Endothelial cell of umbilical vein (primary cell): ENCODE data around the gene DMPK. TPM values are rescaled to one million over a fixed set of nuclear protein-coding genes. Genes with fewer than 3 reads are reported as not detected.

Source experiments
- BruUV-seq: library from RNA; stranded (reverse); fragments of 400-500 nt; replicated peaks from 2 replicates; lab custom pipeline; 2021; lab: Mats Ljungman, UMichigan
- CTCF ChIA-PET: fragments of 300-600, 350-600 bp; sonication (Branson Sonifier 250); formaldehyde crosslinking; loops from one replicate; lab custom pipeline; 2021; ENCODE audit warnings: antibody characterized with exemption, inconsistent platforms; lab: Charles Lee
- POLR2A ChIA-PET: fragments of 300-600, 350-600 bp; sonication (Branson Sonifier 250); formaldehyde crosslinking; loops from one replicate; lab custom pipeline; 2021; ENCODE audit warnings: antibody characterized with exemption, inconsistent platforms; lab: Charles Lee
- DNase-seq: peaks from one replicate; pipeline ENCODE4 v3.0.0-alpha.2; 2011; ENCODE audit warnings: low read depth, low spot score
- FAIRE-seq: peaks from 2 replicates; lab custom pipeline; 2011; peaks lifted over from hg19 to GRCh38; lab: Jason Lieb, UNC
- H2AFZ ChIP-seq: 2 replicates; pipeline ENCODE4 v1.6.0; 2012; ENCODE audit warnings: low read depth, low read length, control low read depth, inconsistent platforms
- H3K27ac ChIP-seq: 2 replicates; pipeline ENCODE4 v1.5.1; 2011; ENCODE audit warnings: low read depth, mild to moderate bottlenecking, control low read depth, low read length, moderate library complexity; ENCODE audit not compliant: insufficient read depth
- H3K27me3 ChIP-seq, 2 experiments: 2 replicates each; pipeline versions ENCODE4 v1.6.0 to v1.6.1; 2011; ENCODE audit warnings: low read length in 2 of 2, mixed read lengths in 1 of 2; ENCODE audit not compliant: control insufficient read depth in 2 of 2, insufficient read depth in 2 of 2
- H3K36me3 ChIP-seq, 2 experiments: 2 replicates in 1 of 2; 3 replicates in 1 of 2; pipeline ENCODE4 v1.5.1; 2011; ENCODE audit warnings: low read length in 2 of 2, mild to moderate bottlenecking in 1 of 2, moderate library complexity in 1 of 2; ENCODE audit not compliant: control insufficient read depth in 2 of 2, insufficient read depth in 2 of 2; ENCODE audit errors: extremely low read depth in 1 of 2
- H3K4me1 ChIP-seq: 3 replicates; pipeline ENCODE4 v1.5.1; 2011; ENCODE audit warnings: mild to moderate bottlenecking, low read length; ENCODE audit not compliant: control insufficient read depth, insufficient read depth; ENCODE audit errors: extremely low read depth
- H3K4me2 ChIP-seq: 2 replicates; pipeline ENCODE4 v1.6.1; 2011; ENCODE audit warnings: low read length, control low read depth, mixed read lengths; ENCODE audit not compliant: insufficient read depth
- H3K4me3 ChIP-seq, 3 experiments: fragments of 200-600 bp in 1 of 3; sonication (generic), shearing (Covaris generic) in 1 of 3; replicated peaks in 1 of 3; 2 replicates each; pipeline ENCODE4 v1.5.1; 2011 to 2016; ENCODE audit warnings: control low read depth in 3 of 3, low read length in 3 of 3, mild to moderate bottlenecking in 2 of 3, inconsistent platforms in 1 of 3, low read depth in 1 of 3, moderate library complexity in 1 of 3; ENCODE audit not compliant: insufficient read depth in 1 of 3
- H3K79me2 ChIP-seq: 2 replicates; pipeline ENCODE4 v1.6.0; 2012; ENCODE audit warnings: low read length, inconsistent platforms; ENCODE audit not compliant: control insufficient read depth, insufficient read depth
- H3K9ac ChIP-seq: replicated peaks from 2 replicates; pipeline ENCODE3; 2011; ENCODE audit warnings: low read length, control low read depth; ENCODE audit not compliant: insufficient read depth; ENCODE audit errors: extremely low read depth
- H3K9me1 ChIP-seq: replicated peaks from 3 replicates; pipeline ENCODE4 v1.6.0; 2011; ENCODE audit warnings: mild to moderate bottlenecking, low read length; ENCODE audit not compliant: control insufficient read depth, insufficient read depth; ENCODE audit errors: extremely low read depth
- H3K9me3 ChIP-seq: replicated peaks from 2 replicates; pipeline ENCODE4 v1.5.1; 2012; ENCODE audit warnings: low read length, inconsistent platforms; ENCODE audit not compliant: control insufficient read depth, insufficient read depth
- H4K20me1 ChIP-seq: replicated peaks from 2 replicates; pipeline ENCODE3; 2011; ENCODE audit warnings: mild to moderate bottlenecking, low read length; ENCODE audit not compliant: control insufficient read depth, insufficient read depth; ENCODE audit errors: extremely low read depth
- EZH2 ChIP-seq: IDR thresholded peaks from 2 replicates; pipeline ENCODE4 v1.6.1; 2012; ENCODE audit warnings: borderline replicate concordance, low read depth, mild to moderate bottlenecking, moderate library complexity, low read length, inconsistent platforms; ENCODE audit not compliant: severe bottlenecking
- JUN ChIP-seq: IDR thresholded peaks from 2 replicates; pipeline ENCODE4 v1.6.1; 2011; ENCODE audit warnings: borderline replicate concordance, low read depth; ENCODE audit not compliant: insufficient read length, insufficient read depth
- MYC ChIP-seq: IDR thresholded peaks from one replicate; pipeline ENCODE4 v1.6.1; 2011; ENCODE audit warnings: mild to moderate bottlenecking, low read depth, low read length
- POLR2A ChIP-seq: IDR thresholded peaks from 2 replicates; pipeline ENCODE4 v1.6.1; 2012; ENCODE audit warnings: low read depth, mild to moderate bottlenecking, control low read depth, low read length
- dilution Hi-C: fragments of 300-500 bp; cut with MboI; formaldehyde crosslinking; loops from one replicate; pipeline ENCODE4 v1.15.0; 2019; ENCODE audit warnings: low sequenced_read_pairs; ENCODE audit not compliant: extremely low pct_ligation_motif_present
- intact Hi-C: fragments of 100-400 bp; cut with micrococcal nuclease; formaldehyde crosslinking; loops from one replicate; pipeline ENCODE4 v1.10.0; 2022
- polyA plus RNA-seq, 4 experiments: library from polyadenylated mRNA; depleted of rRNA in 3 of 4; stranded (reverse) in 3 of 4; unstranded in 1 of 4; fragments of >200 nt; gene quantifications; 2 replicates each; pipeline versions ENCODE4 v1.2.1 to v1.2.3, GENCODE V29; 2011 to 2012; ENCODE audit warnings: missing spikeins in 1 of 4
- total RNA-seq: library from RNA; stranded (reverse); gene quantifications from 2 replicates; pipeline ENCODE4 v1.2.3, GENCODE V29; 2021
- TF ChIP-seq, protein P1 (sequence below), 2 donors: IDR thresholded peaks; 1 replicate in 1 of 2; 2 replicates in 1 of 2; pipeline ENCODE4 v1.5.1; 2011; ENCODE audit warnings: low read length in 2 of 2, mild to moderate bottlenecking in 2 of 2, moderate library complexity in 2 of 2, control low read depth in 1 of 2, inconsistent platforms in 1 of 2, low read depth in 1 of 2; ENCODE audit not compliant: insufficient read depth in 1 of 2; ENCODE audit errors: extremely low read depth in 1 of 2

The DMPK gene
- total and polyA plus RNA-seq, 2 donors (not counting 3 experiments of a cell fraction or from before 2014, with no cell fraction given): 36.6 to 73.3 TPM

DNA sequence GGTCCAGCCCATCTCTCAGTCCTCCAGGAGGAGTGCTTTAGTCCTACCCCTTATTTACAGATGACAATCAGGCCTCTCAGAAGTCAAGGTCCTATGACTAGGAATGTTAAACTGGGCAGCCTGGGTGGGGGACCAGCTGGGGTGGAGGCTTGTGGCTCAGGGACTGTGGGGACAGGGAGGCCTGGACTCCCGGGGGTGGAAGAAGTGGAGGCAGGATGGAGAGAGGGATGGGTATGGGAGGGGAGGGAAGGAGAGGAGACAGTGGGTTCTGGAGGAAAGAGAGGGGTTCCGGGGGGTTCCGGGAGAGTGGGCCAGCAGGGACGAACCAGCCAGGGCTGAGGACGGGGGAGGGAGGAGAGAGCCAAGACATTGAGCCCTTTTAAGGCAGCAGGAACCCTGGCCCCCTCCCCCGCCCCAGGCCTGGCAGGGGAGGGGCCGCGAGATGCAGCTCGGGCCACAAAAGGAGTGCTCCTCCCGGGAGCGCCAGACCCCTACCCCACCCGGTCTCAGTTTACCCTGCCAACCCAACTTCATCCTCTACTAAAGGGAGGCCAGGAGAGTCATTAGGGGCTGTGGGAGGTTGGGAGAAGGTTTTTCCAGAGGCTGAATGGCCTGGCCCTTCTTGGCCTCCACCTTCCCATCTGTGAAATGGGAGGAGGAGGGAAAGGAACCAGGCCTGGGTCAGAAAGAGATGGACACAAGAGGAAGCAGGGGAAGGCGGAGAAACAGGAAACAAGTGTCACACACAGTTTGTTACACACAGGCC lies 1.7 kb downstream of the DMPK start:
- Histone ChIP-seq H3K9ac (no peak overlapping the region), H3K4me2 (no peak overlapping the region), H4K20me1 (no peaks in the 10 kb centered on the region), H3K27ac (no peak overlapping the region), H3K9me3 (no peaks in the 10 kb centered on the region), H3K9me1 (no peaks in the 10 kb centered on the region), H3K27me3 (no peaks in the 10 kb centered on the region), H3K36me3 (peaks cover 0 to 18% of the 10 kb centered on the region in 2 experiments), H3K79me2 (no peaks in the 10 kb centered on the region), H2AFZ (no peak overlapping the region), H3K4me1 (peaks cover 5% of the 10 kb centered on the region), H3K4me3 (no peak overlapping the region)
- ChIA-PET POLR2A (no interaction called here), CTCF (interaction anchor here (1.1 to 5.0 kb wide), 2 partner anchors 11 to 13 kb away, joined by 3 to 66 read pairs; partner anchors contain the start of gene SIX5)
- no peak for TF ChIP-seq JUN
- TF ChIP-seq MYC: no peak
- no peak for TF ChIP-seq POLR2A
- TF ChIP-seq EZH2: no peak
- dilution Hi-C loops (no loop called here), intact Hi-C loops (no loop called here)
- no TSS peak for BruUV-seq
- no peak for DNase-seq
- no peak for FAIRE-seq

DNA sequence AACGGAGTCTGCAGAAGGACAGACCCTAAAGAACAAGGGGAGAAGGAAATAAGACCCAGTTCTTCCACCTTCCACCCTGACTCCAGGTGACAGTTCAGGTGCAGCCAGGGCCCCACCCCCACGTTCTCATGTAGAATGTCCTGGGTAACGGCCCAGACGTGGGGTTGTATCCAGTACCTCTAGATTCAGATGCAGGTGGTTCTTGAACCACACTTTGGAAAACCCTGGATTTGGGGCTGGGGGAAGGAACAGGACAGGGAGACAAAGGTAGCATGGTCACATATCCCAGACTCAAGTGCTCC lies 2.2 kb downstream of the DMPK start:
- Histone ChIP-seq H3K27me3 (no peaks in the 10 kb centered on the region), H3K4me1 (peaks cover 5% of the 10 kb centered on the region), H3K4me2 (no peak overlapping the region), H2AFZ (no peak overlapping the region), H3K27ac (no peak overlapping the region), H3K9ac (no peak overlapping the region), H3K36me3 (peaks cover 0 to 15% of the 10 kb centered on the region in 2 experiments), H3K4me3 (no peak overlapping the region), H3K9me1 (no peaks in the 10 kb centered on the region), H3K9me3 (no peaks in the 10 kb centered on the region), H3K79me2 (no peaks in the 10 kb centered on the region), H4K20me1 (no peaks in the 10 kb centered on the region)
- ChIA-PET POLR2A (no interaction called here), CTCF (interaction anchor here (5.0 kb wide), 1 partner anchor 10 kb away, joined by 66 read pairs; the partner anchor contains the start of gene SIX5)
- intact Hi-C loops: no loop called here
- FAIRE-seq: no peak
- DNase-seq: no peak
- dilution Hi-C loops: no loop called here
- TSS peak; percentile 1 for BruUV-seq
- TF ChIP-seq, protein P1, sequence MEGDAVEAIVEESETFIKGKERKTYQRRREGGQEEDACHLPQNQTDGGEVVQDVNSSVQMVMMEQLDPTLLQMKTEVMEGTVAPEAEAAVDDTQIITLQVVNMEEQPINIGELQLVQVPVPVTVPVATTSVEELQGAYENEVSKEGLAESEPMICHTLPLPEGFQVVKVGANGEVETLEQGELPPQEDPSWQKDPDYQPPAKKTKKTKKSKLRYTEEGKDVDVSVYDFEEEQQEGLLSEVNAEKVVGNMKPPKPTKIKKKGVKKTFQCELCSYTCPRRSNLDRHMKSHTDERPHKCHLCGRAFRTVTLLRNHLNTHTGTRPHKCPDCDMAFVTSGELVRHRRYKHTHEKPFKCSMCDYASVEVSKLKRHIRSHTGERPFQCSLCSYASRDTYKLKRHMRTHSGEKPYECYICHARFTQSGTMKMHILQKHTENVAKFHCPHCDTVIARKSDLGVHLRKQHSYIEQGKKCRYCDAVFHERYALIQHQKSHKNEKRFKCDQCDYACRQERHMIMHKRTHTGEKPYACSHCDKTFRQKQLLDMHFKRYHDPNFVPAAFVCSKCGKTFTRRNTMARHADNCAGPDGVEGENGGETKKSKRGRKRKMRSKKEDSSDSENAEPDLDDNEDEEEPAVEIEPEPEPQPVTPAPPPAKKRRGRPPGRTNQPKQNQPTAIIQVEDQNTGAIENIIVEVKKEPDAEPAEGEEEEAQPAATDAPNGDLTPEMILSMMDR (IDR thresholded peaks at IDR 0.05; ENCODE audit: extremely low read depth in 1 of 2, insufficient read depth in 1 of 2, low read depth in 1 of 2, low read length in 2 of 2): no peak
